A549 treated with CORT108297 at 1 μM for 4 hours (cell line): Measurements from ENCODE around the gene RFX8. TPM values are rescaled to one million over a fixed set of nuclear protein-coding genes. Genes with fewer than 3 reads are reported as not detected.

ENCODE experiments used
- total RNA-seq: library from RNA; stranded (reverse); fragments of 200-300 nt; extraction: Qiagen RNA extraction; gene quantifications from 5 replicates; pipeline ENCODE4 v1.2.3, GENCODE V29; 2022

The RFX8 gene
- total RNA-seq = not detected in 5 replicates

DNA sequence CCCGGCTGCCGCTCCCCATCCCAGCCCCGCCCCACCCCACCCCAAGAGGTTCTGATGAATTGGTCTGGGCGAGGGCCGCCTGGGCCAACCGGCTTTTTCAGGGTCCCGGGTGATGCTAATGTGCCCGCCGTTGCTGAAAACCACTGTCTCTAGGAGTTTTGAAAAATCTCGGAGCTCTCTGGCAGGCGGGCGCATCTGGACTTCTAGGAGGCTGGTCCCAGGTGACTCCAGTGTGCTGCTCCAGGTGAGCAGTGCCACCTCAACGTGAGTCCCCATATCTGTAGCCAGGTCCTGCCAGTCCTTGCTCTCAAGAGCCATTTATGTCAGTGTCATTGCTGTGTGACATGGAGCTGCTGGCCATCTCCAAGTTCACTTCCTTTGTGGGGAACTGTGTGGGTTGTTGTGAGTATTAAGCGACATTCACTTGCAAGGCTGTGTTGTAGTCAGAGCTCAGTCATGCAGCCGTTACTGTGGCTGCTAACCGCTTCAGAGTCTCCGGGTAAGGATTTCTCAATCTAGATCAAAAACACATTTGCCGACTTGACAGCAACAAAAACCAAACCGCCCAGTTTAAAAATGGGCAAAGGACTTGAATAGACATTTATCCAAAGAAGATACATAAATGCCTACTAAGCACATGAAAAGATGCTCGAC, at the start of gene RFX8:
Gene RFX8 (minus strand): TSS at position 382 of the 654 bp plus-strand sequence. CDS start 8,264 bp downstream, outside the sequence.

DNA sequence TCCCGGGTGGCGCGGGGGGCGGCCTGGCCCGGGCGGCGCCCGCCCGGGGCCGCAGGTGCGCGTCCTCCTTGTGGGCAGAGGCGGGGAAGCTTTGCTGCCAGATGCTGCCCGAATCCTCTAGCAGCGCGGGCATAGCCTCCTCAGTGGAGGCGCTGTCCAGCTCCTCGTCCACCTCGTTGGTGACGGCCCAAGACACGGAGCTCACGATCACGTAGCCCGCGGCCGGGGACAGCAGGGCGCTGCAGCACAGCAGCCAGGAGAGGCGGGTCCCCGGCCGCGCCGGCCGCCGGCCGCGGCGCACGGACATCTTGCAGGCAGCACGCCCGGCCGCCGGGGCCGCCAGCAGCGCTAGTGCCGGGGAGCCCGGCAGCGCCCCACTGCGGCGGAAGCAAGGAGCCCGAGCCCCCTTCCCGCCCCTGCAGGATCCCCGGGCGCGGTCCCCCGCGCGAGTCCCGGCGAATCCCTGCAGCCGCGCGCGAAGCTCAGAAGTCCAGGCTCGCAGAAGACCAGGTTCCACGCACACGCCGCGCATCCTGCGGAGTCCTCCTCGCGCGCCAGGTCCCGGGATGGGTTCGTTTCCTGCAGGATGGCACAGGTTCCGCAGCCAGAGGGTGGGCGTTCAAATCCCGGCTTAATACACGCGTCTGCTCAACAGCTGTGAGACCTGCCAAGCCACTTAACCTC, 87.6 kb downstream of the RFX8 start, which contains the start of gene CREG2:
Gene CREG2 (minus strand): TSS at position 353 of the 684 bp plus-strand sequence. CDS start 46 bp downstream, at position 307.

Other genes with a start within 250 kb of the RFX8 start
- gene CNOT11, start 222.2 kb downstream of the RFX8 start, total RNA-seq = 36.1 to 54.2 TPM (median 40.6 TPM) in 5 replicates
- 37.0 to 48.0 TPM (median 42.1 TPM) in 5 replicates for gene RNF149, start 166.4 kb downstream of the RFX8 start, total RNA-seq
- 6.9 to 11.3 TPM (median 10.2 TPM) in 5 replicates for gene CREG2, start 87.6 kb downstream of the RFX8 start, total RNA-seq
- 63.8 to 93.5 TPM (median 82.2 TPM) in 5 replicates for gene MAP4K4, start 222.6 kb upstream of the RFX8 start, total RNA-seq